ENCODE results near the gene DENND1B.

DENND1B gene

GRCh38 chr1:197470330-197470729 is 304.9 kb downstream of the DENND1B start:
- TF ChIP-seq, protein P1, sequence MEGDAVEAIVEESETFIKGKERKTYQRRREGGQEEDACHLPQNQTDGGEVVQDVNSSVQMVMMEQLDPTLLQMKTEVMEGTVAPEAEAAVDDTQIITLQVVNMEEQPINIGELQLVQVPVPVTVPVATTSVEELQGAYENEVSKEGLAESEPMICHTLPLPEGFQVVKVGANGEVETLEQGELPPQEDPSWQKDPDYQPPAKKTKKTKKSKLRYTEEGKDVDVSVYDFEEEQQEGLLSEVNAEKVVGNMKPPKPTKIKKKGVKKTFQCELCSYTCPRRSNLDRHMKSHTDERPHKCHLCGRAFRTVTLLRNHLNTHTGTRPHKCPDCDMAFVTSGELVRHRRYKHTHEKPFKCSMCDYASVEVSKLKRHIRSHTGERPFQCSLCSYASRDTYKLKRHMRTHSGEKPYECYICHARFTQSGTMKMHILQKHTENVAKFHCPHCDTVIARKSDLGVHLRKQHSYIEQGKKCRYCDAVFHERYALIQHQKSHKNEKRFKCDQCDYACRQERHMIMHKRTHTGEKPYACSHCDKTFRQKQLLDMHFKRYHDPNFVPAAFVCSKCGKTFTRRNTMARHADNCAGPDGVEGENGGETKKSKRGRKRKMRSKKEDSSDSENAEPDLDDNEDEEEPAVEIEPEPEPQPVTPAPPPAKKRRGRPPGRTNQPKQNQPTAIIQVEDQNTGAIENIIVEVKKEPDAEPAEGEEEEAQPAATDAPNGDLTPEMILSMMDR (IDR thresholded peaks at IDR 0.05; ENCODE audit: extremely low read depth, missing control alignments), result no peak

DNA sequence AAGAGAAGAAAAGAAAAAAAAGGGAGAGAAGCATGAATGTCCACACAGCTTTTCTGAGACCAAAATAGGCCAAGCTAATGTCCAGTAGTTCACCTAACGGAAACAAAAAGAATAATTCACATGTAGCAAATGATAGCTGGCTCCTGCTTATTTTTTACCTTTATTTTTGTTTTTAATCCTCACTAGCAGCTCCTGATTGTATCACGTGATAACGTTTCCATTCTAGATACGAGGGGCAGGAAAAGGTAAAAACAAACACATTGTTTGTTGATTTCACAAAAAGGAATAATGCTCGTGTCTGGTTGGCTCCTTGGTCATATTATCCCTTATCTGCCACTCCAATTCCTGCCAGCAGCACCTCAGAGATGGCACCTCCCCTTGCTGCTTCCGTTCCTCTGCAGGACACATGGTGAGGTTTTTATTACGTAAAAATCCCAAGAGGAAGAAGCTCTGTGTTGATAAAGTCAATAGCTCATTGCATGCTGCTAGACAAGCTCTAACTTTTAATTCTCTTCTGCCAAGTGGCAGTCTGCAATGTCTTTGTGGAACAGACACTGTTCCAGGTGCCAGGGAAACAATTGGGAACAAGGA is 305.6 kb downstream of the DENND1B start:
- DNase-seq (ENCODE audit: low spot score), result no peak
- TF ChIP-seq, protein P1 (IDR thresholded peaks at IDR 0.05; ENCODE audit: extremely low read depth, missing control alignments), result no peak

More at GRCh38 chr1:197470330-197470729, 304.9 kb downstream of the DENND1B start:
- no peak for DNase-seq (ENCODE audit: low spot score)

- DNase-seq (ENCODE audit: low spot score), result no peak
- TF ChIP-seq, protein P1 (IDR thresholded peaks at IDR 0.05; ENCODE audit: extremely low read depth, missing control alignments), result no peak
Measured at GRCh38 chr1:197468543-197469175, 306.6 kb downstream of the DENND1B start.

DNA sequence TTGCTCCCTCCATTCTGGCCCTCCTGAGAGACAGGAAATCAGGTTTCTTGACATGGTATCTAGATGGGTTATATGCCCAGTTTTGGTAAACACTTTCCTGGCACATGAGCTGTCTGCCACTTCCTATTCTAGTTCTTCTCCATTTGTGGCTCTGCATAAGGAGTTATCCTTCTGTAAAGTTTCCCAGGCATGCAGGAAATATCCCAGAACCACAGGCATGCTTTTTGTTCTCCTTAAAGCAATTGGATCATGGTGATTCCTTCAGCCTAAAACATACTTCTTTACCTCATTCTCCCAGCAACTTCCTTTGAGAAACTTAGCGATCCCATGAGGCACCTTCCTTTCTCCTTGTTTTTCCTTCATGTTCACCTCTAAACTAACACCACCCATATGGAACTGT is 307.4 kb downstream of the DENND1B start:
- TF ChIP-seq, protein P1 (IDR thresholded peaks at IDR 0.05; ENCODE audit: extremely low read depth, missing control alignments), result no peak
- DNase-seq (ENCODE audit: low spot score), result no peak

DNA sequence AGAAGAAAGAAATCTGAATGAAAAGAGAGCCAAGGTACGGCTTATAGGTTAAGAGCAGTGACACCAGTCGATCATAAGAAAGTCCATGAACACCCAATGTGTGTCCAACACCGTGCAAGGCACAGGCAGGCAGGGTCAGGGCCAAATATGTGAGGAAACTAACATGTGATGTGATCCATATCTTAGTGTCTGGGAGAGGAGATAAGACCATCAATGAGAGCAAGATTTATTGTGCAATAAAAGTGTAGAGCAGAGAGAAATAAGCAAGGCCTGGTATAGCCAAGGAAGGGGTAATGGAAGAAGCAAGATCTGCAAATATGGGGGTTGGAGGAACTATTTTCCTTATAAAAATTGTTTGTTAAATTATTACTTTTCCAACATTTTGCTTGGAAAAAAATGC is 308.5 kb downstream of the DENND1B start:
- no peak for DNase-seq (ENCODE audit: low spot score)
- TF ChIP-seq, protein P1 (IDR thresholded peaks at IDR 0.05; ENCODE audit: extremely low read depth, missing control alignments), result no peak

DNA sequence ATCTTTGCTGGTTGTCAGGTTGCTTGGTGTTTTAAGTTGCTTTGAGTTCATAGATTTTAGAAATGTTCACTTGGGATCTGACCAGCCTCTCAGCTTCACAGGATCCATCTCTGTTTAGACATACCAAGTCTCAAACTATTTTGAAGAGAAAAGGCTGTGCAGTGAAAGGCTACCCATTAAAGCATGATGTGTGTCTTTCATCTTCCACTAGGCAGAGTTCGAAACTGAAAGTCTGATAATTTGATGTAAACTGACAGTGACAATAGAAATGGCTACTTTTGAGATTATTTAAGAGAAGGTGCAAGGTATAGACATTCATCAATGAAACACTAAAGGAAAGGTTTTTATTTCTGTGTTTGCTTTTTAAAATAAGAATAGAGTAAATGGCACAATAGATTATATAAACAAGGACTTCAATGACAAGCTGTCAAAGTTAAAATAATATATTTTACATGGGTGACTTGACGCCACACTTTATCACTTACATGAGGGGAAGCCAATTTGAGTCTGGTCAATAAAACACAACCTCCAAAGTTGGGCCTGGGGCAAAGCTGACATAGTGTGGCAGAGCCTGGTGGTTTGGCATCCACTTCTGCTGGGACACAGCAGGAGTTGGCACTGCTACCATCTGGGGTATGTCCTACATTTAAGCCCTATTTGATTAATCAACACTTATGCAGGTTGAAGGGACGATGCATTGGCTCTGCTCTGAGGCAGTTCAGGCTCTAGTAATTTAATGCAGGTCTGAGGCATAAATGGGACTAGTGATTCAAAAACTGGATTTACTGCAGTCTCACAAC is 309.6 kb downstream of the DENND1B start:
- no peak for DNase-seq (ENCODE audit: low spot score)
- TF ChIP-seq, protein P1 (IDR thresholded peaks at IDR 0.05; ENCODE audit: extremely low read depth, missing control alignments), result no peak

- no peak for DNase-seq (ENCODE audit: low spot score)
- TF ChIP-seq, protein P1 (IDR thresholded peaks at IDR 0.05; ENCODE audit: extremely low read depth, missing control alignments), result no peak
Measured at GRCh38 chr1:197464044-197464443, 311.2 kb downstream of the DENND1B start.
